Mesenchymal stem cell (in vitro differentiated cells and primary cell): ENCODE results near the gene PRKG1.

Experiments used
- DNase-seq: peaks from one replicate; pipeline ENCODE4 v3.0.0-alpha.2; 2013
- H2AFZ ChIP-seq: one replicate; pipeline ENCODE4 v1.6.1; 2013; ENCODE audit warnings: low read depth, mild to moderate bottlenecking, control low read depth, inconsistent platforms, low read length, moderate library complexity
- H2AK5ac ChIP-seq: 2 replicates; pipeline ENCODE4 v1.6.1; 2013; ENCODE audit warnings: low read length, moderate library complexity, mild to moderate bottlenecking, inconsistent platforms; ENCODE audit not compliant: severe bottlenecking
- H2BK120ac ChIP-seq: one replicate; pipeline ENCODE4 v1.6.1; 2013; ENCODE audit warnings: low read depth, mild to moderate bottlenecking, inconsistent platforms, low read length, moderate library complexity
- H2BK12ac ChIP-seq, 2 experiments: one replicate each; pipeline ENCODE4 v1.6.1; 2013; ENCODE audit warnings: inconsistent platforms in 2 of 2, low read length in 2 of 2, mild to moderate bottlenecking in 2 of 2, moderate library complexity in 2 of 2, control low read depth in 1 of 2
- H2BK15ac ChIP-seq: one replicate; pipeline ENCODE4 v1.6.1; 2013; ENCODE audit warnings: mild to moderate bottlenecking, low read depth, inconsistent platforms; ENCODE audit not compliant: poor library complexity, severe bottlenecking
- H2BK5ac ChIP-seq: 2 replicates; pipeline ENCODE4 v1.6.1; 2013; ENCODE audit warnings: low read depth, mild to moderate bottlenecking, low read length, control low read depth, inconsistent platforms; ENCODE audit not compliant: poor library complexity, severe bottlenecking
- H3K14ac ChIP-seq, 2 experiments: one replicate each; pipeline ENCODE4 v1.6.1; 2013; ENCODE audit warnings: inconsistent platforms in 2 of 2, low read length in 2 of 2, control low read depth in 1 of 2, mild to moderate bottlenecking in 1 of 2, moderate library complexity in 1 of 2
- H3K18ac ChIP-seq, 2 experiments: one replicate each; pipeline ENCODE4 v1.6.1; 2013; ENCODE audit warnings: inconsistent platforms in 2 of 2, low read length in 2 of 2, control low read depth in 1 of 2, low read depth in 1 of 2, mild to moderate bottlenecking in 1 of 2
- H3K23ac ChIP-seq, 2 experiments: one replicate each; pipeline ENCODE4 v1.6.1; 2013; ENCODE audit warnings: inconsistent platforms in 2 of 2, low read length in 2 of 2, mild to moderate bottlenecking in 2 of 2, moderate library complexity in 2 of 2, control low read depth in 1 of 2
- H3K27ac ChIP-seq: 2 replicates; pipeline ENCODE4 v1.5.1; 2013; ENCODE audit warnings: mild to moderate bottlenecking, moderate library complexity, low read length, control low read depth, inconsistent platforms; ENCODE audit not compliant: poor library complexity, severe bottlenecking
- H3K27me3 ChIP-seq, 2 experiments: 2 replicates each; pipeline versions ENCODE4 v1.6.1 to v1.7.0; 2013; ENCODE audit warnings: low read length in 2 of 2, mild to moderate bottlenecking in 2 of 2, moderate library complexity in 2 of 2, control low read depth in 1 of 2, inconsistent platforms in 1 of 2; ENCODE audit not compliant: control insufficient read depth in 1 of 2, insufficient read depth in 1 of 2
- H3K36me3 ChIP-seq, 2 experiments: 2 replicates each; pipeline versions ENCODE4 v1.6.1 to v1.7.0; 2013; ENCODE audit warnings: low read length in 2 of 2, control low read depth in 1 of 2, inconsistent platforms in 1 of 2, low read depth in 1 of 2, mild to moderate bottlenecking in 1 of 2; ENCODE audit not compliant: insufficient read depth in 2 of 2, control insufficient read depth in 1 of 2
- H3K4ac ChIP-seq, 2 experiments: one replicate each; pipeline ENCODE4 v1.6.1; 2013; ENCODE audit warnings: inconsistent platforms in 2 of 2, low read length in 2 of 2, mild to moderate bottlenecking in 2 of 2, moderate library complexity in 2 of 2, control low read depth in 1 of 2, low read depth in 1 of 2
- H3K4me1 ChIP-seq: 2 replicates; pipeline ENCODE4 v1.6.1; 2013; ENCODE audit warnings: low read depth, low read length, control low read depth; ENCODE audit not compliant: control insufficient read depth, insufficient read depth
- H3K4me2 ChIP-seq: 2 replicates; pipeline ENCODE4 v1.6.1; 2013; ENCODE audit warnings: low read length, mild to moderate bottlenecking, inconsistent platforms; ENCODE audit not compliant: poor library complexity, severe bottlenecking
- H3K4me3 ChIP-seq, 2 experiments: 2 replicates each; pipeline versions ENCODE4 v1.5.1 to v1.7.0; 2013; ENCODE audit warnings: low read length in 2 of 2, mild to moderate bottlenecking in 2 of 2, control low read depth in 1 of 2, low read depth in 1 of 2; ENCODE audit not compliant: insufficient read depth in 1 of 2
- H3K79me1 ChIP-seq: replicated peaks from 2 replicates; pipeline ENCODE4 v1.6.1; 2013; ENCODE audit warnings: mild to moderate bottlenecking, control low read depth, low read length, inconsistent platforms; ENCODE audit not compliant: poor library complexity, severe bottlenecking
- H3K9ac ChIP-seq: 2 replicates; pipeline ENCODE4 v1.7.0; 2013; ENCODE audit warnings: mild to moderate bottlenecking, low read length, moderate library complexity
- H3K9me3 ChIP-seq: 2 replicates; pipeline ENCODE4 v1.7.0; 2013; ENCODE audit warnings: mild to moderate bottlenecking, low read length; ENCODE audit not compliant: control insufficient read depth
- H4K8ac ChIP-seq: one replicate; pipeline ENCODE4 v1.6.1; 2013; ENCODE audit warnings: inconsistent platforms, mild to moderate bottlenecking, low read length, moderate library complexity
- H4K91ac ChIP-seq: one replicate; pipeline ENCODE4 v1.6.1; 2013; ENCODE audit warnings: mild to moderate bottlenecking, low read length, inconsistent platforms
- WGBS: methylation state at CpG from one replicate; pipeline ENCODE4 v1.1.7; 2013; ENCODE audit warnings: mixed read lengths; 5-methylcytosine and 5-hydroxymethylcytosine counted together

Gene PRKG1

GRCh38 chr10:51075873-51076229 is 1.6 kb downstream of the PRKG1 start:
- H3K4me2 ChIP-seq, result no peak overlapping the region
- H3K4ac ChIP-seq, result no peak overlapping the region
- no peak overlapping the region for H2BK5ac ChIP-seq
- no peaks in the 10 kb centered on the region for H3K9me3 ChIP-seq
- no peak for DNase-seq
- H2BK120ac ChIP-seq, result no peak overlapping the region
- H3K4me1 ChIP-seq, result peaks cover 6% of the 10 kb centered on the region
- H3K18ac ChIP-seq, result no peak overlapping the region
- H2AK5ac ChIP-seq, result no peak overlapping the region
- H3K4me3 ChIP-seq, result peak overlapping the region in 1 of 2 experiments; percentile 97
- no peak overlapping the region for H2BK15ac ChIP-seq
- no peak overlapping the region for H3K14ac ChIP-seq
- H4K91ac ChIP-seq, result no peak overlapping the region
- no peaks in the 10 kb centered on the region for H3K79me1 ChIP-seq
- H3K27ac ChIP-seq, result no peak overlapping the region
- H3K9ac ChIP-seq, result peak overlapping the region; percentile 78
- H3K27me3 ChIP-seq, result peaks cover 0 to 6% of the 10 kb centered on the region in 2 experiments
- H3K23ac ChIP-seq, result no peak overlapping the region
- H3K36me3 ChIP-seq, result no peaks in the 10 kb centered on the region
- H4K8ac ChIP-seq, result no peak overlapping the region
- no peak overlapping the region for H2AFZ ChIP-seq
- H2BK12ac ChIP-seq, result no peak overlapping the region
- WGBS, result no CpG with 5 or more reads among the region's 6 CpGs

GRCh38 chr10:51076299-51076841 is 2.1 kb downstream of the PRKG1 start:
- Histone ChIP-seq H2AK5ac (no peak overlapping the region), H3K4me1 (peaks cover 6% of the 10 kb centered on the region), H2AFZ (no peak overlapping the region), H3K4me3 (peak overlapping the region in 1 of 2 experiments; percentile 97), H2BK120ac (no peak overlapping the region), H3K36me3 (no peaks in the 10 kb centered on the region), H3K4me2 (no peak overlapping the region), H3K9me3 (no peaks in the 10 kb centered on the region), H3K27me3 (peaks cover 0 to 6% of the 10 kb centered on the region in 2 experiments), H3K4ac (no peak overlapping the region), H3K14ac (no peak overlapping the region), H3K18ac (no peak overlapping the region), H4K91ac (no peak overlapping the region), H3K27ac (no peak overlapping the region), H2BK12ac (no peak overlapping the region), H4K8ac (no peak overlapping the region), H3K23ac (no peak overlapping the region), H2BK5ac (no peak overlapping the region), H3K9ac (peak overlapping the region; percentile 78), H3K79me1 (no peaks in the 10 kb centered on the region), H2BK15ac (no peak overlapping the region)
- WGBS, result 78% methylated on average over 1 of the region's 3 CpGs
- no peak for DNase-seq

- H3K4me1 ChIP-seq, result peaks cover 6% of the 10 kb centered on the region
- no peaks in the 10 kb centered on the region for H3K79me1 ChIP-seq
- no peak overlapping the region for H2BK15ac ChIP-seq
- no peak overlapping the region for H3K18ac ChIP-seq
- H3K36me3 ChIP-seq, result no peaks in the 10 kb centered on the region
- H3K4me2 ChIP-seq, result no peak overlapping the region
- H3K9ac ChIP-seq, result peak overlapping the region; percentile 78
- no peak overlapping the region for H2AK5ac ChIP-seq
- H3K27ac ChIP-seq, result no peak overlapping the region
- H3K23ac ChIP-seq, result no peak overlapping the region
- H3K4ac ChIP-seq, result no peak overlapping the region
- no peak overlapping the region for H2BK5ac ChIP-seq
- no peak overlapping the region for H3K14ac ChIP-seq
- no peak overlapping the region for H2BK120ac ChIP-seq
- no peak overlapping the region for H4K8ac ChIP-seq
- no peak overlapping the region for H2AFZ ChIP-seq
- WGBS, result no CpG with 5 or more reads among the region's 3 CpGs
- peak overlapping the region in 1 of 2 experiments; percentile 97 for H3K4me3 ChIP-seq
- peaks cover 0 to 6% of the 10 kb centered on the region in 2 experiments for H3K27me3 ChIP-seq
- DNase-seq, result no peak
- no peak overlapping the region for H4K91ac ChIP-seq
- no peak overlapping the region for H2BK12ac ChIP-seq
- H3K9me3 ChIP-seq, result no peaks in the 10 kb centered on the region
Observed at GRCh38 chr10:51077074-51077473, 2.8 kb downstream of the PRKG1 start.

- peaks cover 0 to 6% of the 10 kb centered on the region in 2 experiments for H3K27me3 ChIP-seq
- no peak overlapping the region for H2AK5ac ChIP-seq
- H3K9me3 ChIP-seq, result no peaks in the 10 kb centered on the region
- H4K8ac ChIP-seq, result no peak overlapping the region
- no peak overlapping the region for H2BK120ac ChIP-seq
- peaks cover 6% of the 10 kb centered on the region for H3K4me1 ChIP-seq
- no peak overlapping the region for H3K23ac ChIP-seq
- no peak overlapping the region for H3K9ac ChIP-seq
- no peak for DNase-seq
- H2BK15ac ChIP-seq, result no peak overlapping the region
- no peak overlapping the region for H3K27ac ChIP-seq
- H3K4ac ChIP-seq, result no peak overlapping the region
- no peak overlapping the region for H2BK12ac ChIP-seq
- H4K91ac ChIP-seq, result no peak overlapping the region
- no peak overlapping the region for H3K4me3 ChIP-seq
- no peak overlapping the region for H3K14ac ChIP-seq
- H2AFZ ChIP-seq, result no peak overlapping the region
- no peak overlapping the region for H3K4me2 ChIP-seq
- H3K18ac ChIP-seq, result no peak overlapping the region
- H2BK5ac ChIP-seq, result no peak overlapping the region
- no peaks in the 10 kb centered on the region for H3K36me3 ChIP-seq
- no peaks in the 10 kb centered on the region for H3K79me1 ChIP-seq
Observed at GRCh38 chr10:51077507-51077906, 3.2 kb downstream of the PRKG1 start.
